Measurements from ENCODE around the gene SERPINA1.
"Not testable (repeated sequence)": the region's sequence is repeated elsewhere in the genome, so short reads cannot be mapped to it uniquely, and the experiment has no call there.

Gene SERPINA1

DNA sequence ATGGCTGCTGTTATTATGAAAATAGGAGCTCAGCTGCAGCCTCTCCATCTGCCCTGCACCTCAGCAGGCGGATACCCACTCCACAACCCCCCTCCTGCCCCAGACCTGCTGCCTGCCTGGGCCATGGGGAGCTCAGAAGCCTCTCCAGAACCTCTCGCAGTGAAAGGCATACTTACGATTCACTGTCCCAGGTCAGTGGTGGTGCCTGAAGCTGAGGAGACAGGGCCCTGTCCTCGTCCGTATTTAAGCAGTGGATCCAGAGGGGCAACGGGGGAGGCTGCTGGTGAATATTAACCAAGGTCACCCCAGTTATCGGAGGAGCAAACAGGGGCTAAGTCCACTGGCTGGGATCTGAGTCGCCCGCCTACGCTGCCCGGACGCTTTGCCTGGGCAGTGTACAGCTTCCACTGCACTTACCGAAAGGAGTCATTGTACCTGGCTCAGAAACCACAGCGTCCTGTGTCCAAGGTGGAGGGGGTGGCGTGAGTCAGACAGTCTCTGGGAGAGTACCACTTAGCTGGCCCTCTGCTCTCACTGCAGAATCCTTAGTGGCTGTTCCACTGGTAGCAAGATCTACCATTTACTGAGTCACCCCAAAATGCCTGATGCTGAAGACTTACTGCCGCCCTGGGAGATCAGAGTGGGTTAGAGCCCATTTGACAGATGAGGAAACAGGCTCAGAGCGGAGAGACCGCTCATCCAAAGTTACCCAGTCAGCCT lies at the start of gene SERPINA1:
Gene SERPINA1 (minus strand): TSS at position 219 of the 720 bp plus-strand sequence. CDS start 5,365 bp downstream, outside the sequence.
- no peak for DNase-seq (ENCODE audit: low read depth)

DNA sequence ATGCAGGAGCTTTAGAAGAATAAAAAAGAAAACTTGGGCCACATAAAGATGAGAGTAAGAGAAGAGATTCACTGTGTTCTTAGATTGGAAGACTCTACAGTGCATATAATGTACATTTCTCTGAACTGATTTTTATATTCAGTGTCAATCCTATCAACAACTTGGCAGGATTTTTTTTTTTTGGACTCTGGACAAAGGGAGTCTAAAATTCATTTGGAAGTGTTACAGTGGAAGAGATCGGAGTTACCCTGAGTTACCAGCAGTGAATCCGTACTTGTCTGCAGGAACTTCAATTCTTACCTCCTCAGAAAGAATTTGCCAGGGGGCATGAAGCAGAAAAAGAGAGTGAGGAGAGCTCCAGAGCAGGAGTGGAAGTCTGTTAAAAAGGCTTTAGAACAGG lies 40.2 kb upstream of the SERPINA1 start:
- DNase-seq (ENCODE audit: low read depth) = no peak

DNA sequence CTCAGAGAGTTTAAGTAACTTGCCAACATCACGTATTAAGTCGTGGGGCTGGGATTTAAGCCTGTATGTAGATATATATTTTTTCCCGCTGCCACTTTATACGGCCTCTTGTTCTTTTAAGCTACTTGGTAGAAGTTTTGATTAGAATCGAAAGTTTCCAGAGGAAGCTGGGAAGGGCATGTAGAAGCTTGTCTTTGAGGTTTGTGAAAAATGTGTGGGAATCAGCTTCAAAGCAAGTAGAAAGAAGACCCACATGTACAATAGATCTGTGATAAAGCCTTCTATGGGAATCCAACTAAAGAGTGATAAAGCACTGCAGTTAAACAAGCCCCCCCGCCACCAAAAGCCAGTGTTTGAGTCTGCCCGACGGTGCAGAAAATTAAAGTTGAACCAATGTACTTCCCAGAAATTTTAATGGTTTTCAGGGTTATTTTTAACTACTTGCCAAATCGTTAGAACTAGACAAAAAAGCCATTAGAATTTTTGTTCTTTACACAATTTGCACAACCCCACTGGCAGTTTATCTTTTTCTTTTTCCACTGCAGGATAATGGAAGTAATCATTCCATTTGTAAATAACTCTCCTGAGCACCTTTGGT lies 38.7 kb upstream of the SERPINA1 start:
- DNase-seq (ENCODE audit: low read depth) = no peak

DNA sequence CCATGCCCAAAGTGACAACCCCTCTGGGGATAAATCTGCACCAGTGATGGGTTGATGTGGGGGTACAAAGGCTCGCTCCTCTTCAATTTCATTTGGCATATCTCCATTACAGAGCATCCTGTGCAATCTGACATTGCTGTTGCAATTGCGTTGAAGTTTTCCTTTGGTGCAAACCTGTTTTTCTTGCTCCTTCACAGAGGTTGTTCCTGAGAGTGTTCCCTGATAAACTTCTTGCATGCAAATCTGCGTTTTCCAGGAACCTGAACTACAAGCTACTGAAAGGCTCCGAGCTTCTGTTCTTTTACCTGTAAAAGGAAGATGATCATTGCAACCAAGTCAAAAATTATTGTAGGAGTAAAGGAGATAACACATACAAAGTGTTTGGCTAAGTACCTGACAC lies 38.1 kb upstream of the SERPINA1 start:
- DNase-seq (ENCODE audit: low read depth) = no peak

DNA sequence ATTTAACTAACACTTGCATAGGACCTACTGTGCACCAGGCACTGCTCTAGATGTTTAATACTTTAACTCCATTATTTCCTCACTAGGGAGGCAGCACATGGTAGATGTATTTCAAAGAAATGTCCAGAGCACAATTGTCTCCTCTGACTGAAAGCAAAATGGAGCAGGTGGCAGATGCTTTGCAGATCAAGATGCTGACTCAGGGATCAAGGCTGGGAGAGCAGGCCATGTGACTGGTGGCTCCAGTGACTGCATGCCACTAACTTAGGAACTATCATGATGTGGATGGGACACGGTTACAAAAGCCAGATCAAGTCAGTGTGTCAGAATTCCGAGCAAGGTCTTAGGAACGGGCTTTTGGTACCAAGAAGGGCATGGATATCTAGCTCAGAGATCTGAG lies 36.0 kb upstream of the SERPINA1 start:
- no peak for DNase-seq (ENCODE audit: low read depth)

DNA sequence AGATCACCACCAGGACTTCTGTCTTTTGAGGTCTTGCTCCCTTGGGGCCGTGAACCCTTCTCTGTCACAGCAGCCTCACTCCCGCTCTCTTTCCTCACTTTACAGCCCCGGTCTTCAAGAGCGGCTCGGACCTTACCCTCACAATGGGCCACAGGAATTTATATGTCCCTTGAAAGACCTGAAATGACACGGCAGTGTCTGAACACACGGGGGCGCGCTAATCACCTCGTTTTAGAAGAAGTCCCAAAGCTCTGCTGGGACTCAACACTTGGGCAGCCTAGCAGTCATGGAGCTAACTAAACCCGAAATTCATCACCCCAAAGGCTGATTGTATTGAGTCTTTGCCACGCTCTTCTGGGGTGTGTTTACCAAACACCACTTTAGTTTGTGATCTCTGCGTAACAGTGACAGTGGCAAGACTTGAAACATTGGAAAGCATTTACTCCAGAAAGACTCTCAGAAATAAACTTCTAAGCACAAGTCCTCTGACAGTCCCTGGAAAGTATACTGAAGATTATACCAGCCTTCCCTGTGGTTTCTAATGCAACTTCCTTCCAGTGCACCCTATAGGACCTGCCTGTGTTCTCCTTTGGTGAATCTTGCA lies 35.2 kb upstream of the SERPINA1 start:
- DNase-seq (ENCODE audit: low read depth) = no peak

DNA sequence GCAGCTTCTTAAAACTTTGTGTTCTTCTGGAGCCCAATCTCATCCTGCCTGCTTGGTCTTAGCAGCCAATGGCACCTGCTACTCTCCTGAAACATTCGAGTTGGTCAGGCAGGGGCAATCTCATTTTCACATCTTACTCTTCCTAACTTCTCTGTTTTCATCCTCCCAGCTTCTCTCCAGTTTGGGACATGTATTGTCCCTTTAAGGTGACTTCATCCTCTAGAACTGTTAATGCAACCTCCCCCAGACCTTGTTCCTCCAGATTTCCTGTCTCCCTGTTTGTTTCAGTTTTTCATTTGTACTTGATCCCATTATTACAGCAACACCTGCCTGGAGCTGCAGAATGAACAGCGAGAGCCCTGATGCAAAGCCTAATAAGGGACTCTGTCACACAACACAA lies 32.9 kb upstream of the SERPINA1 start:
- DNase-seq (ENCODE audit: low read depth) = no peak

DNA sequence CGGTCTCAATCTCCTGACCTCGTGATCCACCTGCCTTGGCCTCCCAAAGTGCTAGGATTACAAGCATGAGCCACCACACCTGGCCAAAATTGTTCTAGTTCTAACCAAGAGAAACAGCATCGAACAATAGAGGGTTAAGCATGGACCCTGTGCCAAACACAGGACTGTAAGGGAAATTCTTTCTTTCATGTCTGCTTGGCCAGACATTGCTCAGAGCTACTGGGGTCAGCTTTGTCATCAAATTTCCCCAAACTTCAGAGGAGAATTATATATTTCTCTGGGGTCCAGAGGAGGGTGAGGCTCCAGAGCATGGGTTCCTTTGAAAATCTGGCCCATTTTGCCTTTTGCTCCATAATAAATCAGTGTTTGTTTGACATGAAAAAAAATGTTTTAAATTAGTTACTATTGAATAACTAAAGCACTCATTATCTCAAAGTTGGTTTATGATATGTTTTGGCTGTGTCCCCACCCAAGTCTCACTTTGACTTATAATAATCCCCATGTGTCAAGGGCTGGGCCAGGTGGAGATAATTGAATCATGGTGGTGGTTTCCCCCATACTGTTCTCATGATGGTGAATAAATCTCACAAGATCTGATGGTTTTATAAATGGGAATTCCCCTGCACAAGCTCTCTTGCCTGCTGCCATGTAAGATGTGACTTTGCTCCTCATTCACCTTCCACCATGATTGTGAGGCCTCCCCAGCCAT lies 29.2 kb upstream of the SERPINA1 start:
- DNase-seq (ENCODE audit: low read depth) = not testable (repeated sequence)

DNA sequence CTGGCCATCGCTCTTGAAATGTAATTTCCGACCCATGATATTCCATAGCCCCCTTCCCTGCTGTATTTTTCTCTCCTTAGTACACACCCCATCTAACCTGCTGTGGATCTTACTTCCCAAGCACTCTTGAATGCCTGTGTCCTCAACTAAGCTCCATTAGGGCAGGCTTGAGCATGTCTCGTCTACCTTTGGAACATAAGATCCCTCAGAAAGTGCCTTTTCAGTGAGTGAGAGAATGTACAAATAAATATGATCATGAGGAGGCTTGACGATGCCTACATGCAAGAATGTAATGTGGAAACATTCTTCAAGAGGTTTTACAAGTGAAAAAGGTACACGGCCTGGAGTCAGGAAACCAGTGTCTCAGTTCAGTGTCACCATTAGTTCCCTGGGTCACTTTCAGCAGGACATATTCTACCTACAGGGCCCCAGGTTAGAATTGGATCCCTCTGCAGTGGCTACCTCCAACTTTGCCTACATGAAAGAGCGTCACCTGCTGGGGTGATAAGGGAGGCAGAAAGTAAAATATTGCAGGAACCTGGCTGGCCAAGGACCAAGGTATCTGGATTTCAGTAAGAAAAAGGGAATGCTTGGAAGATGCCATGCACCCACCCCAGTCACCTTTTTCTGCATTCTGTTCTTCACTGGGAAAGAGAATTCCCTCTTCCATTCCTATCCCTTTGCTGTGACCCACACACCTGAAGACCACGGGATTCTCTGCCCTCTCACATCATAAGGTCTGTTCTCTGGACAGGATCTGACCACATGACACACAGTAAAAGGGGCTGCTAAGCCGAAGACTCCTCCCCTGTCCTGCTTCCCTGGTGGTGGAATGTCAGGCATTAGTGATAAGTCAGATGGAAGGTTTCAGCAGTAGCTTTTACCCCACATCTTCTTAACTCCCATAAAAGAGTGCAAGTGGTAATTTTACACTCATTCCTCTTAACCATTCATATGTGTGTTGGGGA lies 24.6 kb upstream of the SERPINA1 start:
- no peak for DNase-seq (ENCODE audit: low read depth)

DNA sequence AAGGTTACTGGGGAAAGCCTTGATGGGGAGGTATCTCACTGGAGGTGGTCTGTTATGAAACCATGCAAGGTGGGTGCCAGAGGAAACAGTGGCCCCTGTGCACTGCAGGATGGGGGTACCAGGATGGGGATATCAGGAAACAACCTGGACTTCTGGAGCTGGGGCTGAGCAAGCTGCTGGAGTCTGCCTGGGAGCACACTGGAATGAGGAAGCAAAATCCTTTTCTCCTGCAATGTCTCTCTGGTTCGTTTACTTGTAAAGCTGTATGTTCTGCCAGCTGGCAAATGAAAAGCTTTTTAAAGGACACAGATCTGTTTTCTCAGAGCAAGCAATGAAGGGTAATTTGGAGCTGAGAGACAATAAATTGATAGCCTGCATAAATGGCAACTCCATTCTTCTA lies 23.2 kb upstream of the SERPINA1 start:
- no peak for DNase-seq (ENCODE audit: low read depth)

DNA sequence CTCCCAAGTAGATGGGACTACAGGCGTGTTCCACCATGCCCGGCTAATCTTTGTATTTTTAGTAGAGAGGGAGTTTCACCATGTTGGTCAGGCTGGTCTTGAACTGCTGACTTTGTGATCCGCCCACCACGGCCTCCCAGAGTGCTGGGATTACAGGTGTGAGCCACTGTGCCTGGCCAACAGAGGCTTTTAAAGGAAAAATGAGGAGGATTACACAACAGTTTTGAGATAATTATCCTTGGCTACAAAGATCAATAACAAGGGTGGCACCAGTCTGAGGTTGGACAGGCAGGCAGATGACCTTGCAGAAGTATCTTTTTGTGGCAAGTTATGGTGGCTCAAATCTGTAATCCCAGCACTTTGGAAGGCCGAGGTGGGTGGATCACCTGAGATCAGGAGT lies 21.0 kb upstream of the SERPINA1 start:
- not testable (repeated sequence) for DNase-seq (ENCODE audit: low read depth)

DNA sequence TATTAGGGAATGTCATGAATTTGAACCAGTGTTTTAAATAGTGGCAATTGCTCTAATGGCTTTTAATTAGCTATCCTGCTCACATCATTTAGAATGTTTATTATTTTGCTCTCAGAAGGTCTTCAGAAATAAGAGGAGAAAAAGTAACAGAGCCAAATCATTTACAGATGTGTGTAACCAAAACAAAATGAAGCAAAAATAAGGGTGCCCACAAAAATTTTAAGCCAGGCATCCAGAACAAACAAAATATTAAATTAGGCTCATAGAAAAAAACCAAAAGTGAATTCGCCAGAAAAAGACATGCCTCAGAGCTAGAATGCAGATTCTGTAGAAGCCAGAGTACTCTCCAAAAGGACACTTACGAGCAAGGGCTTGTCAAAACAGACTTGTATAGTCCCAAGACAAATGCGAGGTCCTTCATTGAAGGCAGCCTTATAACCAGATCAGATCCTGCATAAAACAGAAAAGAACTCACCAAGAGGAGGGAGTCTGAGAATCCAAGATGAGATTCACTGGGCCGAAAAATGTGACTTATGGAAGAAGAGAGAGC lies 20.2 kb upstream of the SERPINA1 start:
- no peak for DNase-seq (ENCODE audit: low read depth)

DNA sequence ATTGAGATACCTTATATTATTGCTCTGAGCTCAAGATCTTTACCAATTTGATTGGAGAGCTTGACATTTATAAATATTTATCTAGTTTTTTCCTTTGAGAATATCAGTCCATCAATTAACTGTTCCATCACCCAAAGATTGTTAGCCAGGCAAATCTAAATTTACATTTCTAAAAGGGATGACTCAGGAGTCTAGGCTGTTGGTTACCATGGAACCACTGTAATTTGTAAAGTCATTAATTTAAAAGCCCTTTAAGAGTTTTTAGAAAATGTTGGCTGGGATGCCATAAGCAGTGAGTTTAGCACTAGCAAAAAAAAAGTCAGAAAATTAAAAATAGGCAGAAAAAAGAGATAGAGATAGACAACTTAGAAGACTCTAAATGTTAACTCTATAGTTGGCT lies 19.5 kb upstream of the SERPINA1 start:
- DNase-seq (ENCODE audit: low read depth) = no peak

DNA sequence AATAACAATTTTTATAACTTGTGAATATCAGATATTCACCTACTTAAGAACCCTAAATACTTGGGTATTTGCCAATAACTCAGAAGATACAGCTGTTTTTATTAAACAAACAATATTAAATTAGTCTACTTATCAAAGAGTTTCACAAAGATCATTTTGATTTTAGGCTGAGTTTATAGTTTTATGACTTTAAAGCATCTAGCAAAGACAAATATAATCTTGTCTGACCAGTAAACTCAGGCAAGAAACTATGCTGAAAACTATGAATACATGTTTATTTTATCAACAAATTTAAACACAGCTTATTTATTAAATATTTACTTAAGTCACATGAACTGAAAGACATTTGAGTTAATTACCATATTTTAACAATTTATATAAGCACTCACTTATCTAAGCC lies 18.5 kb upstream of the SERPINA1 start:
- no peak for DNase-seq (ENCODE audit: low read depth)

DNA sequence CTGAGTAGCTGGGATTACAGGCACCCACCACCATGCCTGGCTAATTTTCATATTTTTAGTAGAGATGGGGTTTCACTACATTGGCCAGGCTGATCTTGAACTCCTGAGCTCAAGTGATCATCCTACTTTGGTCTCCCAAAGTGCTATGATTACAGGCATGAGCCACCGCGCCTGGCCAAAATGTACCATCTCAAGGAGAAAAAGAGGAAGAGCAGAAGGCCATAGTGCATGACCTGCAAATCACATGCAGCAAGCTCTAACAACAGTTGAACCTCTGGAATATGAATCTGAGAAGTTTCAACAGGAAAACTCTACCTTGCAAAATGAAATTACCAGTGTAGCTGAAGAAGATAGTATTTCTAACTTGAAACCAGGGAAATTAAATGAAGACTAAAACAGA lies 17.1 kb upstream of the SERPINA1 start:
- no peak for DNase-seq (ENCODE audit: low read depth)

DNA sequence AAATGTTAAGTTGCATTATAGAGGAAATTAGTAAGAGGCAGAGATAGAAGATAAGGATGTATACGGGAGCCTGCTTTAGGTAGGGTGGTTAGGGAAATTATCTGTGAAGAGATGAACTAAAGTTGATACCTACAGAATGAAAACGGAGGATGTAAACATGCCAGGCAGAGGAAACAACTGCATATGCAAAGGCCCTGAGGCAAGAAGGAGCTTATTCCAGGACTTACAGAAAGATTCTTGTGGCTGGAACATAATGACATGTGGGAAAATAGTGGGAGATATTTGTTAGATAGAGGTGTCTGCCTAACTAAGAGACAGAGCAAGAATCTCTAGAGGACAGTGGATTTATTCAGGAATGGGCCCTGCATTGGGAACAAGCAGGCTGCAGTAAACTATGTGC lies 16.2 kb upstream of the SERPINA1 start:
- DNase-seq (ENCODE audit: low read depth) = no peak

DNA sequence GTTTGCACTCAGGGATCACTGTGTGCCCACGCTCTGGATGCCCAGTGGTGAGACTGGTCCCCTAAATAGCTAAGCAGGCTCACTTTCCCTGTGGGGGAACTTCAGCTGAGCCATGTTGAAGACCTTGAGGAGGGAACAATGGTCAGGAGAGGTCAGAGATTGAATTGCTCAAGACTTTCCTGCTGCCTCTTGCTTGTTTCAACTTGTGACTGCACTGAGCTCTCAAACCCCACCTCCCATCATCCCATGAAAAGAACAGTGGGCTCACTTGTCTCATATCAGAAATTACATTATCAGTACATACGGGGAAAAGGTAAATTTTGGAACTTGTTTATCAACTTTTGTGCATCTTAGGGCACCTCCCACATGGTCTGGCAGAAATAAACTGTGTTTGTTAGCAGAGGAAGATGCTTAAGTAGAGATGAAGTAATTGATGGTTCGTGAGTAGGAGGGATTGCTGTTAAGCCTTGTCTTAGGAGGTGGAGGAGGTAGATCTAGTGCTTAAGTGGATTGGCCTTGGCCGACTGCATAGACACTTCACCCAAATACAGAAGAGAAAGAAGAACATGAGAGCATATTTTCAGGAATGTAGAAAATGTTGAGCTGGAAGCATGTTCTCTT lies 15.0 kb upstream of the SERPINA1 start:
- no peak for DNase-seq (ENCODE audit: low read depth)

DNA sequence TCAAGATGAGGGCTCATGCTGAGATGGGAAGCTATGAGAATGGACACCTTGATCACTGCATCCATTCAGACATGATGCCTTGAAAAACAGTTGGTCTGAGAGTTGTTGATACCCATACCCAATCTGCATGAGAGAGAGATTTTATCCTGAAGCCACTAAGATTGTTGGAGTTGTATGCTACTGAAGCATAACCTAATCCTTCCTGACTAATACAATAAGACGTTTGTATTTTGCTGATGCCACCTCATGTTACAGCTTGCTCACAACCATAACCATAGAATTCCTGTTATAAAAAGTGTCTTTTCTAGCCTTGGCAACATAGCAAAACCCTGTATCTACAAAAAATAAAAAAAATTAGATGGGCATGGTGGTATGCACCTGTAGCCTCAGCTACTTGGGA lies 12.7 kb upstream of the SERPINA1 start:
- DNase-seq (ENCODE audit: low read depth) = no peak

DNA sequence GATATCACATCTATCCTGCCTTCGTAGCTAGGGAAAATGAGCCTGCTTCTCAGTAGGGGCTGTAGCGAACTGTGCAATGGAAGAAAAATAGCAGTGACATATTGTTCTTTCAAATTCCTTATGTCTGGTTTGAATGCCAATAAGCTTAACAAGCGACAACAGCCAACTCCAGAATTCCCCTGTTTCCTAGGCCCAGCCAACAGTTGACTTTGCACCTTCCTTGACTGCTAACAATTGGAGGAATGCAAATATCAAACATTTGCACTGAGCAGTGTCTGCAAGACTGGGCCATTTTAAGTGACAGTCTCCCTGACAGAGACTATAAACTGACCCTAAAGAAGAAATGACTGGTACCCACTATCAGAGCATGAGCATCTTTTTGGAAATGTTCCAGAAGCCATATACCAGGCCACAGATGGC lies 12.0 kb upstream of the SERPINA1 start:
- no peak for DNase-seq (ENCODE audit: low read depth)

DNA sequence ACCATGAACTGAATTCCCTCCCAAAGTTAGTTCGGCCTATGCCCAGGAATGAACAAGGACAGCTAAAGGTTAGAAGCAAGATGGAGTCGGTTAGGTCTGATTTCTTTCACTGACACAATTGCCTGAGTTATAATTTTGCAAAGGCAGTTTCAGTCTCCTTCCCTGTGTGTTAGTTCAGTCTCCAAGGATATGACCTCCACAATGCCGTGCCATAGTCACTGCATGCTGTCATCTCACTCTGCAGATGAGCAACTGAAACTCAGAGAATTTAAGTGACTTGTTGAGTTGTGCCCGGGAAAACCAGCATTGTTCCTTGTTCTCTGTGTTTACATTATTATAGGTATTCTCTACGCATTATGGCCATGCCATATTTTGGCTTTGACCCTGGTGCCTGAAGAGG lies 10.1 kb upstream of the SERPINA1 start:
- DNase-seq (ENCODE audit: low read depth) = no peak

DNA sequence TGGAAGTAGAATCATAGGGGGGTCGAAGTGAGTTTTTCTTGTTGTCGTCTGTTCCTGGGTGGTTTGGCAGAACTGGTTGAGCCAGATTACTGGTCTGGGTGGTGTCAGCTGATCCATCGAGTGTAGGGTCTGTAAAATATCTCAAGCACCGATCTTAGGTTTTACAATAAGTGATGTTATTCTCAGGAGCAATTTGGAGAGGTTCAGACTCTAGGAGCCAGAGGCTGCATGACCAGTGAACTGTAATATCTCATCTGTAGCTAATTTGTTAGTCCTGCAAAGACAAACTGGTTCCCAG lies 9.7 kb upstream of the SERPINA1 start:
- DNase-seq (ENCODE audit: low read depth) = no peak
